Measurements from ENCODE around the gene DTX2. TPM values are rescaled to one million over a fixed set of nuclear protein-coding genes. Genes with fewer than 3 reads are reported as not detected.
"Not testable (repeated sequence)": the region's sequence is repeated elsewhere in the genome, so short reads cannot be mapped to it uniquely, and the experiment has no call there.

DTX2 gene
- polyA plus RNA-seq, result 17.4 TPM
- long read RNA-seq, donor 1, partial matches to known transcripts, result 0 of 1 reads
- long read RNA-seq, donor 1, other reads (novel, unspliced or antisense), result 0 of 1 reads
- long read RNA-seq, donor 2, partial matches to known transcripts, result 5 of 8 reads
- long read RNA-seq, donor 2, other reads (novel, unspliced or antisense), result 0 of 8 reads
- long read RNA-seq, donor 3, partial matches to known transcripts, result 5 of 7 reads
- long read RNA-seq, donor 3, other reads (novel, unspliced or antisense), result 0 of 7 reads
- long read RNA-seq, donor 4, result 0 reads
- long read RNA-seq, donor 5, partial matches to known transcripts, result 0 of 3 reads
- long read RNA-seq, donor 5, other reads (novel, unspliced or antisense), result 0 of 3 reads
- long read RNA-seq, donor 6, partial matches to known transcripts, result 0 of 1 reads
- long read RNA-seq, donor 6, other reads (novel, unspliced or antisense), result 0 of 1 reads
- long read RNA-seq, donor 7, partial matches to known transcripts, result 0 of 1 reads
- long read RNA-seq, donor 7, other reads (novel, unspliced or antisense), result 0 of 1 reads
- long read RNA-seq, donor 8, partial matches to known transcripts, result 0 of 3 reads
- long read RNA-seq, donor 8, other reads (novel, unspliced or antisense), result 0 of 3 reads
- long read RNA-seq, donor 9, partial matches to known transcripts, result 0 of 1 reads
- long read RNA-seq, donor 9, other reads (novel, unspliced or antisense), result 0 of 1 reads
- long read RNA-seq, donor 10, partial matches to known transcripts, result 0 of 4 reads
- long read RNA-seq, donor 10, other reads (novel, unspliced or antisense), result 0 of 4 reads
- long read RNA-seq, donor 11, partial matches to known transcripts, result 0 of 2 reads
- long read RNA-seq, donor 11, other reads (novel, unspliced or antisense), result 0 of 2 reads

DNA sequence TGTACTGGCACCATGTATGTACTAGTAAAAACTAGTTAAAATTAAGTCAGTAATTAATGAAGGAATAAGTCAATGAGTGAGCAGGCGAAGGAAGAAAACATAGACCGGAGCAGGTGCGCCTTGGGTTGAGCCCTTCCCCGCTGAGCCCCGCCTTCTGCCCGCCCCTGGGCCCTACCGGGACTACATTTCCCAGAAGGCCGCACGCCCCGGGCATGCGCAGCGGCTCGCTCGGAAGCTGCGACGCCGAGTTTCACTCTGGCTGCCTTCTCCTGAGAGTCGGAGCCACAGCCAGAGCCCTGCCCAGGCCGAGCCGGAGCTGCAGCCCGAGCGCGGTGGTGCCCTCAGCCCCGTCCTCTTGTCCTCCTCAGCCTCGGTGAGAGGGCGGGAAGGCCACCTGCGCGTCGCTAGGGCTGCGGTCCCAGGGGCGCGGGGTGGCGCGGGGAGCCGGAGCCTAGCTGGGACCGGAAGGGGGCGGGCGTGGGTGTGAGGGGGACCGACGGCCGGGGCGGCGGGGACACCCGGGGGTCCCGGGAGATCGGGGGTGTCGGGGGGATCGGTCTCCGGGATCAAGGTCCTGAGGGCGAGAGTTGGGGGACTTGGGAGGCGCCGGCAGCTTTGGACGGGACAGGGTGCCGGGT is at the start of gene DTX2:
Gene DTX2 (plus strand): TSS at position 246 of the 638 bp plus-strand sequence. CDS start 18,801 bp downstream, outside the sequence.
- not testable (repeated sequence) for H3K27me3 ChIP-seq (ENCODE audit: control insufficient read depth, insufficient read depth, low read length); H3K4me1 ChIP-seq (ENCODE audit: control insufficient read depth, insufficient read depth, low read length); DNase-seq; H3K9me3 ChIP-seq (ENCODE audit: control insufficient read depth, low read depth, low read length); H3K36me3 ChIP-seq (ENCODE audit: control insufficient read depth, insufficient read depth, low read length); H3K27ac ChIP-seq (ENCODE audit: low read length)
- no CpG with 5 or more reads among the region's 54 CpGs for WGBS (ENCODE audit: insufficient coverage, low lambda C conversion rate)
- H3K4me3 ChIP-seq (ENCODE audit: low read length), result peak within 1 kb of the TSS; percentile 39

GRCh38 chr7:76412249-76412648 is 49.3 kb upstream of the DTX2 start:
- no peak for DNase-seq
- no peak overlapping the region for H3K4me3 ChIP-seq (ENCODE audit: low read length)
- H3K27ac ChIP-seq (ENCODE audit: low read length), result no peak overlapping the region
- no peaks in the 10 kb centered on the region for H3K9me3 ChIP-seq (ENCODE audit: control insufficient read depth, low read depth, low read length)
- H3K36me3 ChIP-seq (ENCODE audit: control insufficient read depth, insufficient read depth, low read length), result no peaks in the 10 kb centered on the region
- no peaks in the 10 kb centered on the region for H3K27me3 ChIP-seq (ENCODE audit: control insufficient read depth, insufficient read depth, low read length)
- H3K4me1 ChIP-seq (ENCODE audit: control insufficient read depth, insufficient read depth, low read length), result no peaks in the 10 kb centered on the region
- 63% methylated on average over 1 of the region's 5 CpGs for WGBS (ENCODE audit: insufficient coverage, low lambda C conversion rate)

DNA sequence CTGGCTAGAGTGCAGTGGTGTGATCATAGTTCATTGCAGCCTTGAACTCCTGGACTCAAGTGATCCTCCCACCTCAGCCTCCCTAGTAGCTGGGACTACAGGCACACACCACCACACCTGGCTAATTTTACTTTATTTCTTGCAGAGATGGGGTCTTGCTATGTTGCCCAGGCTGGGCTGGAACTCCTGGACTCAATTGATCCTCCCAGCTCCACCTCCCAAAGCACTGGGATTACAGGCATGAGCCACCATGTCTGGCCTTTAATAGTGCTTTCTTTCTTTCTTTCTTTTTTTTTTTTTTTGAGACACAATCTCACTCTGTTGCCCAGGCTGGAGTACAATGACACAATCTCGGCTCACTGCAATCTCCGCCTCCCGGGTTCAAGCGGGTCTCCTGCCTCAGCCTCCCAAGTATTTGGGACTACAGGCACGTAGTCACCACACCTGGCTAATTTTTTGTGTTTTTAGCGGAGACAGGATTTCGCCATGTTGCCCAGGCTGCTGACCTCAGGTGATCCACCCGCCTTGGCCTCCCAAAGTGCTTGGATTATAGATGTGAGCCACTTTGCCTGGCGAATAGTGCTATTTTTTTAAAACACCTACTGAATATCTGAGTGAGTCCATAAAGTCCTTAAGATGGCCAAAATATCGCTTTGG is 43.7 kb upstream of the DTX2 start:
- WGBS (ENCODE audit: insufficient coverage, low lambda C conversion rate), result no CpG with 5 or more reads among the region's 10 CpGs
- H3K27ac ChIP-seq (ENCODE audit: low read length); H3K27me3 ChIP-seq (ENCODE audit: control insufficient read depth, insufficient read depth, low read length); H3K4me1 ChIP-seq (ENCODE audit: control insufficient read depth, insufficient read depth, low read length); H3K36me3 ChIP-seq (ENCODE audit: control insufficient read depth, insufficient read depth, low read length); H3K9me3 ChIP-seq (ENCODE audit: control insufficient read depth, low read depth, low read length); H3K4me3 ChIP-seq (ENCODE audit: low read length); DNase-seq: not testable (repeated sequence)

DNA sequence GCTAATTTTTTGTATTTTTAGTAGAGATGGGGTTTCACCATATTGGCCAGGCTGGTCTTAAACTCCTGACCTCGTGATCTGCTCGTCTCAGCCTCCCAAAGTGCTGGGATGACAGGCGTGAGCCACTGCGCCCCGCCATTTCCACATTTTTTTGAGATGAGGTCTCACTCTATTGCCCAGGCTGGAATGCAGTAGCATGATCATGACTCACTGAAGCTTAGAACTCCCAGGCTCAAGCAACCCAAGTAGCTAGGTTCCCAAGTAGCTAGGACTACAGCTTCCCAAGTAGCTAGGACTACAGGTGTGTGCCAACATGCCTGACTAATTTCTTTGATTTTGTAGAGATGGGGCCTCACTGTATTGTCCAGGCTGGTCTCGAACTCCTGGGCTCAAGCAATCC is 40.4 kb upstream of the DTX2 start:
- H3K27ac ChIP-seq (ENCODE audit: low read length), result not testable (repeated sequence)
- no CpG with 5 or more reads among the region's 6 CpGs for WGBS (ENCODE audit: insufficient coverage, low lambda C conversion rate)

GRCh38 chr7:76423666-76424412 is 37.7 kb upstream of the DTX2 start:
- Histone ChIP-seq H3K27ac (ENCODE audit: low read length) (no peak overlapping the region), H3K4me1 (ENCODE audit: control insufficient read depth, insufficient read depth, low read length) (peaks cover 7% of the 10 kb centered on the region), H3K27me3 (ENCODE audit: control insufficient read depth, insufficient read depth, low read length) (peaks cover 5% of the 10 kb centered on the region), H3K9me3 (ENCODE audit: control insufficient read depth, low read depth, low read length) (no peaks in the 10 kb centered on the region), H3K36me3 (ENCODE audit: control insufficient read depth, insufficient read depth, low read length) (no peaks in the 10 kb centered on the region), H3K4me3 (ENCODE audit: low read length) (no peak overlapping the region)
- DNase-seq, result no peak
- WGBS (ENCODE audit: insufficient coverage, low lambda C conversion rate), result no CpG with 5 or more reads among the region's 15 CpGs

More for the DNA sequence above, 40.4 kb upstream of the DTX2 start:
- H3K4me3 ChIP-seq (ENCODE audit: low read length); H3K9me3 ChIP-seq (ENCODE audit: control insufficient read depth, low read depth, low read length); H3K36me3 ChIP-seq (ENCODE audit: control insufficient read depth, insufficient read depth, low read length); H3K4me1 ChIP-seq (ENCODE audit: control insufficient read depth, insufficient read depth, low read length); H3K27me3 ChIP-seq (ENCODE audit: control insufficient read depth, insufficient read depth, low read length); DNase-seq: not testable (repeated sequence)

GRCh38 chr7:76424413-76425111 is 36.9 kb upstream of the DTX2 start, which contains the start of gene ZP3:
ZP3 (plus strand) TSS chr7:76424950; CDS start chr7:76424965, 15 bp downstream.
- no peak within 1 kb of the TSS for H3K27ac ChIP-seq (ENCODE audit: low read length)
- H3K4me3 ChIP-seq (ENCODE audit: low read length), result no peak within 1 kb of the TSS
- H3K9me3 ChIP-seq (ENCODE audit: control insufficient read depth, low read depth, low read length), result no peaks in the 10 kb centered on the region
- H3K4me1 ChIP-seq (ENCODE audit: control insufficient read depth, insufficient read depth, low read length), result peaks cover 7% of the 10 kb centered on the region
- no peaks in the 10 kb centered on the region for H3K36me3 ChIP-seq (ENCODE audit: control insufficient read depth, insufficient read depth, low read length)
- peaks cover 5% of the 10 kb centered on the region for H3K27me3 ChIP-seq (ENCODE audit: control insufficient read depth, insufficient read depth, low read length)
- WGBS (ENCODE audit: insufficient coverage, low lambda C conversion rate), result no CpG with 5 or more reads among the region's 10 CpGs
- DNase-seq, result no peak

DNA sequence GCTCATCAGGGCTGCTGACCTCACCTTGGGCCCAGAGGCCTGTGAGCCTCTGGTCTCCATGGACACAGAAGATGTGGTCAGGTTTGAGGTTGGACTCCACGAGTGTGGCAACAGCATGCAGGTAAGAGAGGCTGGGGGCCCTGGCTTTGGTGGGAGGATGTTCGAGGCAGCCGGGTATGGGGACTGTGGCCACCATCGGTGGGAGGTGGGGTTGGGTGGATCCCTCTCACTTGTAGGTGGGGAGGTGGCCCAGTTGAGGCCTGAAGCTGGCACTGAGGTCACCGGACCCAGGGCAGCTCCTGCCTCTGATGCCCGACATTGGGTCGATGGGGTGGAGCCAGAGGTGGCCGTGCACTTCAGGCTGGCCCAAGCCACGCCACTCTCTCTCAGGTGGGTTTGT is 36.4 kb upstream of the DTX2 start:
- no CpG with 5 or more reads among the region's 9 CpGs for WGBS (ENCODE audit: insufficient coverage, low lambda C conversion rate)
- Histone ChIP-seq H3K27ac (ENCODE audit: low read length) (no peak overlapping the region), H3K27me3 (ENCODE audit: control insufficient read depth, insufficient read depth, low read length) (peaks cover 5% of the 10 kb centered on the region), H3K4me3 (ENCODE audit: low read length) (no peak overlapping the region), H3K4me1 (ENCODE audit: control insufficient read depth, insufficient read depth, low read length) (peaks cover 7% of the 10 kb centered on the region), H3K36me3 (ENCODE audit: control insufficient read depth, insufficient read depth, low read length) (no peaks in the 10 kb centered on the region), H3K9me3 (ENCODE audit: control insufficient read depth, low read depth, low read length) (no peaks in the 10 kb centered on the region)
- no peak for DNase-seq

GRCh38 chr7:76425558-76425957 is 36.0 kb upstream of the DTX2 start:
- DNase-seq; H3K27ac ChIP-seq (ENCODE audit: low read length); H3K4me3 ChIP-seq (ENCODE audit: low read length); H3K9me3 ChIP-seq (ENCODE audit: control insufficient read depth, low read depth, low read length); H3K27me3 ChIP-seq (ENCODE audit: control insufficient read depth, insufficient read depth, low read length); H3K36me3 ChIP-seq (ENCODE audit: control insufficient read depth, insufficient read depth, low read length); H3K4me1 ChIP-seq (ENCODE audit: control insufficient read depth, insufficient read depth, low read length): not testable (repeated sequence)
- WGBS (ENCODE audit: insufficient coverage, low lambda C conversion rate), result no CpG with 5 or more reads among the region's 4 CpGs

- H3K27ac ChIP-seq (ENCODE audit: low read length), result no peak overlapping the region
- H3K9me3 ChIP-seq (ENCODE audit: control insufficient read depth, low read depth, low read length), result no peaks in the 10 kb centered on the region
- peak in 1 of 2 donors; percentile 38 for DNase-seq
- H3K4me3 ChIP-seq (ENCODE audit: low read length), result no peak overlapping the region
- no peaks in the 10 kb centered on the region for H3K36me3 ChIP-seq (ENCODE audit: control insufficient read depth, insufficient read depth, low read length)
- peaks cover 7% of the 10 kb centered on the region for H3K4me1 ChIP-seq (ENCODE audit: control insufficient read depth, insufficient read depth, low read length)
- peaks cover 5% of the 10 kb centered on the region for H3K27me3 ChIP-seq (ENCODE audit: control insufficient read depth, insufficient read depth, low read length)
- no CpG with 5 or more reads among the region's 4 CpGs for WGBS (ENCODE audit: insufficient coverage, low lambda C conversion rate)
Measured at GRCh38 chr7:76426246-76426645, 35.3 kb upstream of the DTX2 start.
